Measurements from ENCODE around the gene TMEM218. TPM values are rescaled to one million over a fixed set of nuclear protein-coding genes. Genes with fewer than 3 reads are reported as not detected.
A peak's percentile ranks its signal among the peaks of the same experiment; 100 is the strongest.
"Not testable (repeated sequence)": the region's sequence is repeated elsewhere in the genome, so short reads cannot be mapped to it uniquely, and the experiment has no call there.

Gene TMEM218
- total RNA-seq, 1 donor from 2014 or later = 14.3 TPM

DNA sequence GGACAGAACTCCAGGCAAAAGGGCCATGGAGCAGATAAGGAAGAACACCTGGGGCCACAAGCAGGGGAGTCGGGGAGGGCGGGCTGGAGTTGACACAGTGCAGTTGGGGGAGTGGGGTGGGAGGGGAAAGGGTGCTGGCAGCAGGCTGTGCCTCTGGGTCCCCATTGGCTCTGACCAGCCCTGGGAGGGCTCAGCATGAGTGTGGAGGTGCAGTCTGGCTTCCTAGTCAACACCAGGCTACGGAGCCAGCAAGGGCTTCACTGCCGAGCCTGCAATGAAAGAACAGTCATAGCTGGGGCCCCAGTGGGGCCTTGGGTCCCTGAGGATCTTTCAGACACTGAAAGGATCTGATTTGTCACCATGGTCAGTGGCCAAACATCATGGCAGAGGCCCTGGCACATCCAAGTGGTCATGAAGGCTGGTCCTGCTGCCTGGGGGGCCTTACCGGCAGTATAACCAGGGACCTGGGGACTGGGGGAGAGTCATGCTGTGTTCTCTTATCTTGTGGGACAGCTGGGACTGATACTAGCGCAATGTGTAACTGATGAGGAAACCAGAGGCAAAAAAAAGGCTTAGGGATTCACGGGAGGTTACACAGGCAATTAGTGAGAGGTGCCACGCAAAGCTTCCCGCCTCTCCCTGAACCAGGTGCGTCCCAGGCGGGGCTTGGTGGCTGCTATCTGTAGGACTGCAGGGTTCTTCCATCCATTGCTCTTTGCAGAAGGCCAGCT, 36.8 kb downstream of the TMEM218 start:
- ATAC-seq = no peak

DNA sequence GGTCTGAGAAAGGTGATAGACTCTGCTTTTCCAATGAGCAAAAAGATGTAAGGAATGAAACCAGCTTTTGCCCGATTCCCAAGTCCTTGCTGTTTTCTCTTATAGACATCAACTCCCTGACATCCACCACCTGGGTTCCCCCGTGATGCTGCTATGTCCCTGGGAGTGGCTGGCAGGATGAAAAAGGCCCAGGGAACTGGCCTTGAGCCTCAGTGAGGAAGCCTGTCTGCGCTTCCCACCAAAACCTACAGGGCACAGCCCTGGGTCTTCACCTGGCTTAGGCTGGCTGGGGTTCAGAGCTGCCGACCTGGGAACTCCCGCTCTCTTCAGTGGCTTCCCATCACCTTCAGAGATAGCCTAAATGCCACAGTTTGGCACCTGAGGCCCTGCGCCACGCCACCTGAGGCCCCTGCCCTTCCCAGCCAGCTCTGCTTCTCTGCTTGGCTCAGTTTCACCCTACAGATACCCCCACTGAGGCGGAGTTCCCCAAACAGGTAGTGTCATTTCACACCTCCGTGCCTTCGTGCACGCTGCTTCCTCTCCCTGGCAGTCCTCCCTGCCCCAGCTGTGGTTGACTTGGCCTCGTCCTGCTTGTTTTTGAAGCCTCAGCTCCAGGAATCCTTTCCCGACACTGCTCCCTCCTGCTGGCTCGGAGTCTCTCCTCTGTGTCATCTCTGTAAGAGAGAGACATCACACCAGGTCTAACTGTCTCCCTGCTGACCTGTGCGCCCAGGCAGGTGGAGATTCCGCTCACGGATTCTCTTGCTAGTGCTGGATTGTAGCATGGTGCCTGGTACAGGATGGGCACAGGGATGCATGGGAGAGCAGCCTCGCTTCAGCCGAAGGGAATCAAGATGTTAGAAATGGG, 37.6 kb downstream of the TMEM218 start:
- no peak for ATAC-seq

DNA sequence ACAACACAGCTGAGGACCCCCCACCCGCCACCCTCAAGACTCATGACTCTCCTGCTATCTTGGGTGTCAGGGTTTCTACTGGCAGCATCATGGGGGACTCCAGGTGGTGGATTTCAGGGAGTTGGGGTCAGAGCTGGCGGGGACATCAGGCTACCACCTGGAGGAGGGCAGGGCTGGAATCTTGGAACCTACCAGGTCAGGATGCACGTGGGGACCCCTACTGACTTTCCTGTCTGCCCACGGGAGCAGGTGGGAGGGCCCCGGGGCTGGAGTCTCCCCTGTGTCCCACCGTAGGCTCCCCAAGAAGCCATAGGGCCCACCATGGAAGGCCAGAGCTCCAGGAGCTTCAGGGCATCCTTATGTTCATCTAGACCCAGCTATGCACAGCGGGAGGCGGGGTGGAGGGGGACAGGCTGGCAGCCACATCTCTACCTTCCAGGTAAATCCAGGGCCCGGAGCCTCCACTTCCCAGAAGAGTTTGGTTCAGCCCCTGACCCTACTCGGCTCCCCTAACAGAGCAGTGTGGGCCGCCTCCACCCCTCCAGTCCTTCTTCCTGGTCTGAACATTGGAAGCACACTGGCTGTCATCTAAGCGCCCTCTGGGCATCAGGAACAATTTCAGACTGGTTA, 38.4 kb downstream of the TMEM218 start:
- ATAC-seq = no peak

DNA sequence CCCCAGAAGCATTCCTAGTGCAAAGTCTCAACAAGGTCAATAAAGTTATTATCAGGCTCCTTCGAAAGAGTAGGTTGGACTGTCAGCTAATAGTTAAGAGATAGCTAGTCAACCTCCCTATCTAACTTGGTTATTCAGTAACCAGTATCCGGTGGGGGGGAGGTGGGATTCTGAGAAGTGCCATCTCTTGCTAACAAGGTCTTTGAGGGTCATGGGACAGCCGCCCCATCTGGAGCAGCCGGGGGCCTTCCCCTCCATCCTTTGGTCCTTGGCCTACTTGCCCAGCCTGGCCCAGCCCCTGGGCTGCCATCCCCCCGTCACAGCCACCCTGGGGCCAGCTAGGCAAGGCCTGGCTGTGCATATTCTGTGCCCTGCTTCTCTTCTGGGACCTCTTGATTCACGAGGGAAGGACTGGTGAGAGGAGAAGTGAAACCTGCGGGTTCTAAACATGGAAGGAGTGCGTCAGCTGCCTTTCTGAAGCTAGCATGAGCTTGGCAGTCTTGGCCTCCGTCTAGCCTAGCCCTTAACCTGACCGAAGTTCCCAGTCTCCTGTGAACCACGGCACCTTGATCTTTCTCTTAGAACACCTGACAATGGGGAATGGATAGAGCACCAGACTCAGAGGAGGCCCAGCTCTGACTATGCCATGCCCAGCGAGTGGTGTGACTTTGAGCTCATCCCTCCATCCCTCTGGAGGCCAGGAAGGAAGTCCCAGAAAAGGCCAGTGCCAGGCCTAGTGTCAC, 39.0 kb downstream of the TMEM218 start:
- ATAC-seq = no peak

DNA sequence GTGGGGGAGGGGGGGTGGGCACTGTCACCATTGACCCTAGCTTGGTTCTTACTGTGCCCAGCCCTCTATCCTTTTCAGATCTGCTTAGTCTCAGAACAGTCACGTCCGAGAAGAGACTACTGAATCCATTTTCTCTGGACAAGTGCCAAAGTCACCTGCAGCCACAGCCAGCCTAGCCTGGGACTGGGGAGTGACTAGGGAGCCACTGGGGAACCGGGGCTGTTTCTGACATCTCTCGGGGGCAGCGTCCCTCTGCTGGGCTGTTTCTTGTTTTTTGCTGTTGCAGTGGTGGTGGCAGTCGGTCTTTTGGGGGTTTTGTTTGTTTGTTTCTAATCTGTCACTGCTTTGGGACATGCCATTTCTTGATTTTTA, 39.6 kb downstream of the TMEM218 start:
- no peak for ATAC-seq

DNA sequence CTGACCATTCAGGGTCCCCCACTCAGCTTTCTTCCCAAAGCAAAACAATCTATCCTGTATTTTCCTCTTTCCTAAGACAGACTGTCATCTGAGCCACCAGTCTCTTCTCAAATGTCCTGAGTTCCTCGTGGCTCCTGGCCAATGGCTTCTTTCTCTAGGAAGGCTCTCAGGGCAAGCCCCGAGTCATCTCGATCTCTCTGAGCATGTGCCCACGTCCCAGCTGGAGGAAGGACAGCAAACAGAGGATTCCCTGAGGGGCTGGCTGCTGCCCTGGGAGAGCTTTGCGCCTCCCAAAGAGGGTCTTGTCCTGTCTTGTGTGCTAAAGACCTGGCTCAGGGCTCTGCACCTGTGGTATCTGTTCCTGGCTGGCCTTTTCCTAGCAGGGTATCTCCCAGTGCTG, 40.0 kb downstream of the TMEM218 start:
- ATAC-seq = no peak

DNA sequence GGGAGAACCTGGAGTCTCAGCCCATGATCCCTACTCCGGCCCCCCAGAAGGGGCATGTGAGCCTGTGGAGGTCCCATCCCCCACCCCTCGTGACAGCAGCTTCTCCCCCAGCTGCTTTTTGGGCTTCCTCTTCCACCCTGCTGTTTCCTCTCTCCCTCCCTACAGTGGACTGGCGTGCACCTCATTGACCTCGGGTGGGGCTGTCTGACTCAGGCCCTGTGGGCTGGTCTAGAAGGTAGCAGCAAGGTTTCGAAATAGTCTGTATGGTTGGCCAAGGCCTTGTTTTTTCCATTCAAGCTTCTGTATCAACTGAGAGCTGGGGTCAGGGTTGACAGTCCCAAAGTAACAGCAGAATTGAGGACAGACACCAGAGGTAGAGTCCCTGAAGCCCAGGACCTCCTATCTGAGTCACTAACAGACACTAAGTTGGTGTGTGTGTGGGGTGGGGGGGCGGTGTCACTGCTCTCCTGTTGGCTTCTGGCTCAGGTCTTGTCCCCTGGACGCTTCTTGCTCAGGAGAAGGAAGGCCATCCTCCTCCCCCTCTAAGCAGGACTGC, 40.6 kb downstream of the TMEM218 start:
- ATAC-seq = peak; percentile 97

DNA sequence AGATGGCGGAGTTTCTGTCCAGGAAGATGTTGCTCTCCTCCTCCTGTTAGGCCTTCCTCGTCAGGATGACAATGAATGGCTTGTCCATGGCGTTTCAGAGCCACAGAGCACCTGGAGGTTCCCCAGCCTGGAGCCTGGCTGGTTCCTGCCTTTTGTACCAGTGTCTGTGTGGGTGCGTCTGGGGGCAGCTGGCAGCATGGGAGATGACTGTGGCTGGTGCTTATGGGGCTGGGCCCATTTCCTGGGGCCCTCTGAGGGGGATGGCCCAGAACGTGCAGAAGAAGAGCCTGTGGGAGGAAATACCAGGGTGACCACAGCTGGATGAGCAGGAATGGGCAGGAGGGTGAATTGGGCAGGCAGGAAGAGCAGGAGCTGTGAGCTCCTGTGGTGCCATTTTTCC, 41.6 kb downstream of the TMEM218 start:
- ATAC-seq = peak; percentile 24

DNA sequence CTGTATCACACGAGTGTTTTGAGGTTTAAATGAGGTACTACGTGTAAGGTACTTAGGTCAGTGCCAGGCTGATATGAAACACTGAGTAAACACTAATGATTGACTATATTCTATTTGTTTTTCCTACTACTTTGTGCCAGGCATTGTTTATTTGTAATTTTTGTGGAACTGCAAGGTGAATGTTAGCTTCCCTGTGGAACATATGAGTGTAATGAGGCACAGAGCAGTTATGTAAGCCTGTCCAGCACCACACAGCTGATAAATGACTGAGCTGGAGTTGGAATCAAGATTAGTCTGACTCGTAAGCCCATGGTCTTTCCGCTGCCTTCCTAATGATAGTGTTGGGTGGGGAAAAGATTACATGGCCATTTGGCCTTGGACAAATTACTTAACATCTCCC, 42.4 kb downstream of the TMEM218 start:
- no peak for ATAC-seq

DNA sequence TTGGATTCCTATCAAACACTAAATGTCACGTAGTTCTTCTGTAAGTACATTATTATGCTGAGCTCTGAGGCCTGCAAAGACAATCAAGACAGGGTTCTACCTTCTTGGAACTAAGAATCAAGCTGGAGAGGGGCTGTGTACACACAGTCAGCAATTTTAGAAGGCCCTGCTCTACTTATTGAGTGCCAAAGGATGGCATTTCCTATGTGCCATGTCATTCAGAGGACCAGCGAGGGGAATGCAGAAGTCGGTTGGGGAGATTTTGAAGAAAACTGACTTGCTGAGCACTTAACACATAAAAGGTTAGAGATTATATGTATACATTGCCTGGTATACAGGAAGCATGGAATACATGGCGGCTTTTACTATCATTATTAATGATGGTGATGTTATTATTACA, 43.1 kb downstream of the TMEM218 start:
- ATAC-seq = no peak

DNA sequence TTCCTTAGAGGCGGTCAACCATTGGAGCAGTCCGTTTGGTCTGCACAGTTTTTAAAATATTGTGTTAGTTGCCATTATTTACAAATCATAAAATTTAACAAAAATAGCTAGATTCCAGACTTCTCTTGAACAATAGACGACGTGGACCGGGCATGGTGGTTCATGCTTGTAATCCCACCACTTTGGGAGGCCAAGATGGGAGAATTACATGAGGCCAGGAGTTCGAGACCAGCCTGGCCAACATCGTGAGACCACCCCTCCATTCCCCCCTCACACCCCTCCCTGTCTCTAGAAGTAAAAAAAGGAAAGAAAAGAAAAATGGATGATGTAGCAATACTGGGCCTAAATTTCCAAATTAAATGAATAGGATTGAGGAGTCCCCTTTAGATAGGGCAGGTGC, 47.4 kb downstream of the TMEM218 start:
- no peak for ATAC-seq

DNA sequence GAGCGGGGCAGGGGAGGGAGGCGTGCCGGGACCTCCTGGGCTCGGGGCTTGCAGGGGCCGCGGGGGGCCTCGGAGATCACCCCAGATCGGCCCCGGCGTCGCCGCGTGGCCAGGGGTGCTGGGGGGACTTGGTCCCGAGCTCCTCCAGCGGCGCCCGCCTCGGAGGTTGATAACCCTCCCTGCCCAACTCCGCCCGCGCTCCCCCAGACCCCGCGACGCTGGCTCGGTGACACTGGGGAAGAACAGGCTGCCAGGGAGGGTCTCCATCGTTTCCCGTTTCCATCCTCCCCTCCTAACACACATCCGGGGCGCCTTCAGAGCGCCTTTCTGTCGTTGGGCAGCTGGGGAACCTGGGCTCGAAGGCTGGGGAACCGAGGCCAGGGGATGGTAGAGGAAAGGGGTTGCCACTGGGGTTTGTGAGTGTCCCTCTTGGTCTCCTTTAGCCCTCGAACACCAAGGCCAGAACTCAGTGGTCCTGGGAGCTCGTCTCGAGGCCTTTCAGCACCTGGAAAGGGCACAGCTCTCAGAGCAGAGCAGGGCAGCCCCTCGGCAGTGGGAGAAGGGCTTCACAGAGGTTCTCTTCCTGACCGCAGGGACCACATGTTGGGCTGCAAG, 47.9 kb downstream of the TMEM218 start:
- peak; percentile 5 for ATAC-seq

DNA sequence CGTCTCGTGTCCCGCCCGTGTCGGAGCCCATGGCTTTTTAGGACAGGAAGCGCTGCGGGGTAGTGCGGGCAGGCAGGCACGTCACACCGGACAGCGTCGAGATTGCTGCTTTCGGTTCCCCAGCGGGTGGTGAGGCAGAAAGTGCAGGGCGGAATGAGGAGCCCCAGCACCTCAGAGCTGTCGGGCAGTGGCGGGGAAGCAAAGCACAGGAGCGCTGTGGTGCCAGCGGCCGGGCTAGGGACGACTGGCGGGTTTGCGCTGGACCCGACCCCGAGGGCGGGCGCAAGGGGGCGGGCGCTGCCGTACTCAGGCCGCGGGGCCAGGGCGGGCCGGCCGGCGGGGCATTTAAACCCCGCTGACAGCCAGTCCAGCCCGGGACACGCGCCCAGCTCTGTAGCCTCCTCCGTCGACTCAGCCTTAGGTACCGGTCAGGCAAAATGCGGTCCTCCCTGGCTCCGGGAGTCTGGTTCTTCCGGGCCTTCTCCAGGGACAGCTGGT, 48.4 kb downstream of the TMEM218 start, which contains the start of gene SLC37A2:
Gene SLC37A2 (plus strand): TSS at position 375 of the 498 bp plus-strand sequence. CDS start 63 bp downstream, at position 438.
- ATAC-seq = peak; percentile 85

DNA sequence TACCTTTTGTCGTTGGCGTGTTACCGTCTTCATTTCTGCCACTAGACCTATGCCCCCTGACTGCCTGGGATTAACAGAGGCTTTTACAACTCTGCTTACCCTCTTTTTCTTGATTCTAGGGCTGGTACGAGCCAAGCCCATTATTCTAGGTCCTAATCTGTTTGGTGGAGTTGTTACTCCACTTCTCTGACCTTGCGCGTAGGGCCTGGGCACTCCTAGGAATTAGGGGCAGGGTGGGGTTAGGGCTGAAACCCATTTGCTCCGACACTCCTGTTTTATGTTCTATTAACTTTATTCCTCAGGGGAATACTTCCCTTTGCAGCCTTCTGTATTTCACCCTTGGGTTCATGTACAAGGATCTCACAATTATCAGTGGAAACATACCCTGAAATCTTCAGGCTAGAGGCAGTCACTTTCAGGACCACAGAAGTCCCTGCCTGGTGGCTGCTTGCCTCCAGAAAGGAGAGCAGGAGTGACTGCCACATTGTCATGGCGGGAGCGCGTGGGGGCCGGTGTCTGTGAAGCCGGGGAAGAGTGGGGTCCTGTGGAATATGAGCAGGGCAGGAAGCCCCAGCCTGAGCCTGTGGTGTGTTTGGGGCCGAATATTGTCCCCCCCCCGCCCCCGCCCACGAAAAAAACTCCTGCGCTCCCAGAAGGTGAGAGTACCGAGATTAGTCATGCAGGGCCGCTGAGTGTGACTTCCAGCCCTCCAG, 49.1 kb downstream of the TMEM218 start:
- ATAC-seq = no peak

DNA sequence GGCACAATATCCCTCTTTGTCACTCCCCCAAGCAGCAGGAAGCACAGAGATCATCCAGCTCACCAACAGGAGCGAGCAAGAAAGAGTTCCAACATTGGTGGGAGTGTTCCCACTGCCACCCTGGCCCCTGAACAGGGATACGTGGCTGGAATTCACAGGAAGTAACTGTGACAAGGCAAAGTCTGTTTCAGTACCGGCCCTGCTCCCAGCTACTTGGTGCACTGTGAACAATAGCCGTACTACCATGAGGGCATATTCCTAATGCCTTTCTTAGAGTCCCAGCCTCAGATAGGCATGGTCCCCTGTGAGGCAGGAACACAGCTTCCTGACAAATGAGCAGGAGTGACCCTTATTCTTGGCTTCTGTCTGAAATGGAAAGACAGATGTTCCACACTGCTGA, 50.1 kb downstream of the TMEM218 start:
- ATAC-seq = no peak

DNA sequence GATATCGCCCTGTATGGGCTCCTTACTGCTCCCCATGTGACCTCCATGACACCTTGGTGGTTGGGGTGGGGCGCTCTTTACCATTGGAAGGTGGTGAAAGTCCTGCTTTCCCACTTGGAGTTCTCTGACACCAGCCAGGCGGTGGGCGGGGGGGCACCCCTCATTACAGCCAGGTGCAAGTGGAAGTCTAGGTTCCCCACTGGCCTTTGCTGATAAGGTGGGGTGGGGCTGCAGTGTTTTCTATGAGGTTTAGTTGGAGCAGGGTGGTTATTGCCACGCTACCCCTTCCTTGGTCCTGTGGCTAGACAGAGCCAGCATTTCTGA, 53.8 kb downstream of the TMEM218 start:
- no peak for ATAC-seq

DNA sequence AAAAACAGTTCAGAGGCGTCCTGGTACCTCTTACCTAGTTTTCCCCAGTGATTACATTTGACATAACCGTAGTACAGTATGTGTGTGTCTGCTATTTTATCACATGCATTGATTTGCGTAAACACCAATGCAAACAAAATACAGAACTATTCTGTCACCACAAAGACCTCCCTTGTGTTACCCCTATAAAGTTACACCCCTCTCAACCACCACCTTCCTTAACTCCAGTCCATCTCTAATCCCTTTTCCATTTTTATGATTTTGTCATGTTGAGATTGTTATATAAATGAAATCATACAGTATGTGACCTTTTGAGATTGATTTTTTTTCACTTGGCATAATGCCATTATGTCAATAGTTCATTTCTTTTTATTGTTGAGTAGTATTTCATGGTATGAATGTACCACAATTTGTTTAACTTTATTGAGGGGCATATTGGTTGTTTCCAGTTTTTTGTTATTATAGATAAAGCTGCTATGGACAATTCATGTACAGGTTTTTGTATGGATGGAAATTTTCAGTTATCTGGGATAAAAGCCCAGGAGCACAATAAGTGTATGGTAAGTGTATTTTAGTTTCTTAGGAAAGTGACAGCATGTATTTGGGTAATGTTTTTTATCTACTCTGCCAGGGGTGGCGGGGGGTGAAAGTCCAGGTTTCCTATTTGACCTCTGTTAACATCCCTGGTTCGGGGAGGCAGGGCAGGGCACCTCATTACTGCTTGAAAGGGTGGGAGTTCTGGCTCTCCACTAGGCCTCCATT, 54.3 kb downstream of the TMEM218 start:
- no peak for ATAC-seq

DNA sequence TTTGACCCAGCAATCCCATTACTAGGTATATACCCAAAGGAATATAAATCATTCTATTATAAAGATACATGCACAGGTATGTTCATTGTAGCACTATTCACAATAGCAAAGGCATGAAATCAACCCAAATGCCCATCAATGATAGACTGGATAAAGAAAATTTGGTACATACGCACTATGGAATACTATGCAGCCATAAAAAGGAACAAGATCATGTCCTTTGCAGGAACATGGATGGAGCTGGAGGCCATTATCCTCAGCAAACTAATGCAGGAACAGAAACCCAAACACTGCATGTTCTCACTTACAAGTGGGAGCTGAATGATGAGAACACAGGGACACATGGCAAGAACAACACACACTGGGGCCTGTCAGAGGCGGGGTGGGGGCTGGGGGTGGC, 55.3 kb downstream of the TMEM218 start:
- ATAC-seq = not testable (repeated sequence)

DNA sequence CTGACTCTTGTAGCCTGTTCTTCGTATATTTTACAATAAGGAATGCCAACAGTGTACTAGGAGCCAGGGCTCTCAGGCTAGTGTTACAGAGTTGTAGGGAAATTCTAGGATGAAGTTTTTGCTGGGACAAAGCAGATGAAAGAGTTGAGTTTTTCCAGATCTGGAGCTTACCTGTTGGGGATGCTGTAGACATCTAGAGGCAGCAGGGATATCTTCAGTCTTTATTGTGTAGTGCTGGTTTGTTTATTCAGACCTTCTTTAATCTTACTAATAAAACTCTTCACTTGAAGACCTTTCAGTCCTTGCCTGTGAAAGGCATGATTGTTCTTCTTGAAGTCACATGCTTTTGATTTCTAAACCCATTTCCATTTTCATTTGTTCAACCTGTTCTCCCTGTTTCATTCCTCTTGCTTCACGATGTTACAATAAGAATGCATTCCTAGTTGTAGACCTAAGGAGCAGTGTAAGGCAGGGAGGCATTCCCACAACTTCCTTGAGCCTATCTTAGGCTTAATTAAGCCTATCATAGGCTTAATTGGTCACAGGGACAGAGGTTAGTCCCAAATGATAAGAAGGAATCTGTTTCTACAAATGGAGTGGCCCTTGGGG, 56.2 kb downstream of the TMEM218 start:
- peak; percentile 84 for ATAC-seq

DNA sequence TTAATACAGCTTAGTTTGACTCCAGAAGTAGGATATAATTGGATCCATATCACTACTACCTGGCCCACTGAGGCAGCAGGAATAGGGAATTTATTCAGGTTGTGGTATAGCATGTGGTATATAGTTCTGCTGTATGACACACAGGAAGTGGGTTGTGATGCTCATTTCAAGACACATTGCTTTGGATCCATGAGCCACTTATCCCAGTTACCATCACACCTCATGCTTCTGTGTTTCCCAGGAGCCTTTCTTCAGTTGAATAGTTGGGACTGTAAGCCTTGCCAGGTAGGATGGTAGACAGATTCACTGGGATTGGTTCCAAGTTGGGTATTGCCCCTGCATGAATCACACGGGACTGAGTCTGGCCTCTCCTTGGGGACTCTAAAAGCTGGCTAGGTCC, 58.3 kb downstream of the TMEM218 start:
- no peak for ATAC-seq
